HepG2 (cell line): ENCODE results near the gene PTGIS. TPM values are rescaled to one million over a fixed set of nuclear protein-coding genes. Genes with fewer than 3 reads are reported as not detected.
A peak's percentile ranks its signal among the peaks of the same experiment; 100 is the strongest.

Experiments used
- NFE2 ChIP-seq: sonication (generic); formaldehyde crosslinking; IDR thresholded peaks from 2 replicates; pipeline ENCODE4 v1.4.0; 2020; ENCODE audit warnings: missing genetic modification reagents
- SOX13 ChIP-seq, 3 experiments: fragments of 450-650 bp in 1 of 3; sonication (generic) in 1 of 3; formaldehyde crosslinking in 1 of 3; IDR thresholded peaks in 2 of 3; conservative IDR thresholded peaks in 1 of 3; 2 replicates each; pipeline versions ENCODE4 v1.5.0 to v1.6.1; 2016 to 2020; ENCODE audit warnings: antibody characterized with exemption in 1 of 3, mild to moderate bottlenecking in 1 of 3, missing compliant biosample characterization in 1 of 3, missing genetic modification reagents in 1 of 3, moderate library complexity in 1 of 3
- TBL1XR1 ChIP-seq: fragments of 150-350 bp; IDR thresholded peaks from 2 replicates; pipeline ENCODE4 v1.6.1; 2014; ENCODE audit warnings: borderline replicate concordance, low read length; ENCODE audit not compliant: partially characterized antibody
- ZMAT3 ChIP-seq: sonication (generic); formaldehyde crosslinking; conservative IDR thresholded peaks from 2 replicates; pipeline ENCODE4 v1.7.0; 2021; ENCODE audit warnings: missing genetic modification reagents
- ZNF766 ChIP-seq: sonication (generic); formaldehyde crosslinking; IDR thresholded peaks from 2 replicates; pipeline ENCODE4 v1.5.0; 2020; ENCODE audit warnings: missing genetic modification reagents, borderline replicate concordance
- ZNF776 ChIP-seq: sonication (generic); formaldehyde crosslinking; IDR thresholded peaks from 2 replicates; pipeline ENCODE4 v1.4.0; 2020; ENCODE audit warnings: mild to moderate bottlenecking, missing genetic modification reagents
- polyA plus RNA-seq, 8 experiments: library from polyadenylated mRNA; depleted of rRNA in 3 of 8; stranded (reverse) in 7 of 8; unstranded in 1 of 8; fragments of >200 nt; fragmentation: Illumina TruSeq in 4 of 8; extraction: Trizol in 4 of 8; gene quantifications; 2 replicates each; pipeline versions ENCODE4 v1.2.1 to v1.2.3, GENCODE V29; 2011 to 2016; ENCODE audit warnings: low read depth in 4 of 8, missing spikeins in 1 of 8, mixed read lengths in 1 of 8; ENCODE audit not compliant: insufficient read depth in 1 of 8
- total RNA-seq, 5 experiments: library from RNA; depleted of rRNA; stranded (reverse); fragments of >200 nt; fragmentation: Illumina TruSeq; extraction: Trizol; gene quantifications; 2 replicates each; pipeline ENCODE4 v1.2.3, GENCODE V29; 2016; ENCODE audit warnings: low read depth in 1 of 5
- TF ChIP-seq, protein P1 (sequence below): sonication (generic); formaldehyde crosslinking; conservative IDR thresholded peaks from 2 replicates; pipeline ENCODE4 v1.4.0; 2020; ENCODE audit warnings: missing genetic modification reagents
- TF ChIP-seq, protein P2 (sequence below): sonication (generic); formaldehyde crosslinking; IDR thresholded peaks from 2 replicates; pipeline ENCODE4 v1.4.0; 2020; ENCODE audit warnings: missing genetic modification reagents
- TF ChIP-seq, protein P3 (sequence below): sonication (generic); formaldehyde crosslinking; IDR thresholded peaks from 2 replicates; pipeline ENCODE4 v1.8.1; 2022; ENCODE audit warnings: mild to moderate bottlenecking, missing genetic modification reagents
- TF ChIP-seq, protein P4 (sequence below), 2 experiments: fragments of 450-650 bp in 1 of 2; sonication (generic) in 1 of 2; formaldehyde crosslinking; IDR thresholded peaks; 2 replicates each; pipeline versions ENCODE4 v1.5.0 to v1.8.0; 2020 to 2022; ENCODE audit warnings: mild to moderate bottlenecking in 1 of 2, missing genetic modification reagents in 1 of 2
- TF ChIP-seq, protein P5 (sequence below): sonication (generic); formaldehyde crosslinking; IDR thresholded peaks from 2 replicates; pipeline ENCODE4 v1.4.0; 2020; ENCODE audit warnings: missing genetic modification reagents, mild to moderate bottlenecking, borderline replicate concordance
- TF ChIP-seq, protein P6 (sequence below): IDR thresholded peaks from 2 replicates; pipeline ENCODE4 v1.6.1; 2016; ENCODE audit warnings: low read depth, control low read depth

PTGIS gene
- total and polyA plus RNA-seq, 2 of the 13 experiments (the other 11 are each of a cell fraction or from before 2014, with no cell fraction given): not detected

DNA sequence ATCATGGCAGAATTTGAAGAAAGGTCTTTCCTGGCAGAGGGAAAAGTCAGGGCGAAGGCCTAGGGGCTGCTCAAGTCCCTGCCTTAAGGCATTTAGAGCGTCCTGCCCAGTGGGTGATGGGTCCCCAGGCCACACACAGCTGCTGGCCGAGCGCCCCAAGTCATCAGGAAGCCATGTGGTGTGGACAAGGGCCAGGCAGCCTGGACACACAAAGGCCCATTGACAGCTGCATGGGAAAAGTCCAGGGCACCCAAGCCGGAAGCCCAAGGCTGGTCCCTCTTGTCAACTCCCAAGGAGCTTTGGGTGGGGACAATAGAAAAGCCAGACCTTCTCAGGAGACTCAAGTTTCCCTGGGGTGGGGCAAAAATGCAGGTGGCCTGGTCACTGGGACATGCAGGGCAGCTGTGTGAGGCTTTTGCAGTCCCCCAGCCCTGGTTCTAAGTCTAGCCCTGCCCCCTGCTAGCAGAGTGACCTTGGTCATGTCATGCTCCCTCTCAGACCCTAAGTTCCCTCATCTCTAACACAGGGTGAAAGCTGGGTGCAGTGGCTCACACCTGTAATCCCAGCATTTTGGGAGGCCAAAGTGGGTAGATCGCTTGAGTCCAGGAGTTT lies 44.3 kb upstream of the PTGIS start (continued):
- TF ChIP-seq, protein P1, sequence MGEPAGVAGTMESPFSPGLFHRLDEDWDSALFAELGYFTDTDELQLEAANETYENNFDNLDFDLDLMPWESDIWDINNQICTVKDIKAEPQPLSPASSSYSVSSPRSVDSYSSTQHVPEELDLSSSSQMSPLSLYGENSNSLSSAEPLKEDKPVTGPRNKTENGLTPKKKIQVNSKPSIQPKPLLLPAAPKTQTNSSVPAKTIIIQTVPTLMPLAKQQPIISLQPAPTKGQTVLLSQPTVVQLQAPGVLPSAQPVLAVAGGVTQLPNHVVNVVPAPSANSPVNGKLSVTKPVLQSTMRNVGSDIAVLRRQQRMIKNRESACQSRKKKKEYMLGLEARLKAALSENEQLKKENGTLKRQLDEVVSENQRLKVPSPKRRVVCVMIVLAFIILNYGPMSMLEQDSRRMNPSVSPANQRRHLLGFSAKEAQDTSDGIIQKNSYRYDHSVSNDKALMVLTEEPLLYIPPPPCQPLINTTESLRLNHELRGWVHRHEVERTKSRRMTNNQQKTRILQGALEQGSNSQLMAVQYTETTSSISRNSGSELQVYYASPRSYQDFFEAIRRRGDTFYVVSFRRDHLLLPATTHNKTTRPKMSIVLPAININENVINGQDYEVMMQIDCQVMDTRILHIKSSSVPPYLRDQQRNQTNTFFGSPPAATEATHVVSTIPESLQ: no peak
- no peak for TF ChIP-seq NFE2
- TF ChIP-seq TBL1XR1: no peak
- TF ChIP-seq SOX13 (IDR thresholded peaks at IDR 0.05): no peak
- peak in 1 of 2 experiments; percentile 59; a peak in 2 of 4 replicates for TF ChIP-seq SOX13 (CRISPR knock-in tag; conservative IDR thresholded peaks at IDR 0.05 in 1 of 2, IDR thresholded peaks at IDR 0.05 in 1 of 2)
- TF ChIP-seq ZNF766 (CRISPR knock-in tag): peak; percentile 82; the same call in 1 of the 2 replicates
- TF ChIP-seq ZNF776 (CRISPR knock-in tag): no peak
- TF ChIP-seq, protein P2, sequence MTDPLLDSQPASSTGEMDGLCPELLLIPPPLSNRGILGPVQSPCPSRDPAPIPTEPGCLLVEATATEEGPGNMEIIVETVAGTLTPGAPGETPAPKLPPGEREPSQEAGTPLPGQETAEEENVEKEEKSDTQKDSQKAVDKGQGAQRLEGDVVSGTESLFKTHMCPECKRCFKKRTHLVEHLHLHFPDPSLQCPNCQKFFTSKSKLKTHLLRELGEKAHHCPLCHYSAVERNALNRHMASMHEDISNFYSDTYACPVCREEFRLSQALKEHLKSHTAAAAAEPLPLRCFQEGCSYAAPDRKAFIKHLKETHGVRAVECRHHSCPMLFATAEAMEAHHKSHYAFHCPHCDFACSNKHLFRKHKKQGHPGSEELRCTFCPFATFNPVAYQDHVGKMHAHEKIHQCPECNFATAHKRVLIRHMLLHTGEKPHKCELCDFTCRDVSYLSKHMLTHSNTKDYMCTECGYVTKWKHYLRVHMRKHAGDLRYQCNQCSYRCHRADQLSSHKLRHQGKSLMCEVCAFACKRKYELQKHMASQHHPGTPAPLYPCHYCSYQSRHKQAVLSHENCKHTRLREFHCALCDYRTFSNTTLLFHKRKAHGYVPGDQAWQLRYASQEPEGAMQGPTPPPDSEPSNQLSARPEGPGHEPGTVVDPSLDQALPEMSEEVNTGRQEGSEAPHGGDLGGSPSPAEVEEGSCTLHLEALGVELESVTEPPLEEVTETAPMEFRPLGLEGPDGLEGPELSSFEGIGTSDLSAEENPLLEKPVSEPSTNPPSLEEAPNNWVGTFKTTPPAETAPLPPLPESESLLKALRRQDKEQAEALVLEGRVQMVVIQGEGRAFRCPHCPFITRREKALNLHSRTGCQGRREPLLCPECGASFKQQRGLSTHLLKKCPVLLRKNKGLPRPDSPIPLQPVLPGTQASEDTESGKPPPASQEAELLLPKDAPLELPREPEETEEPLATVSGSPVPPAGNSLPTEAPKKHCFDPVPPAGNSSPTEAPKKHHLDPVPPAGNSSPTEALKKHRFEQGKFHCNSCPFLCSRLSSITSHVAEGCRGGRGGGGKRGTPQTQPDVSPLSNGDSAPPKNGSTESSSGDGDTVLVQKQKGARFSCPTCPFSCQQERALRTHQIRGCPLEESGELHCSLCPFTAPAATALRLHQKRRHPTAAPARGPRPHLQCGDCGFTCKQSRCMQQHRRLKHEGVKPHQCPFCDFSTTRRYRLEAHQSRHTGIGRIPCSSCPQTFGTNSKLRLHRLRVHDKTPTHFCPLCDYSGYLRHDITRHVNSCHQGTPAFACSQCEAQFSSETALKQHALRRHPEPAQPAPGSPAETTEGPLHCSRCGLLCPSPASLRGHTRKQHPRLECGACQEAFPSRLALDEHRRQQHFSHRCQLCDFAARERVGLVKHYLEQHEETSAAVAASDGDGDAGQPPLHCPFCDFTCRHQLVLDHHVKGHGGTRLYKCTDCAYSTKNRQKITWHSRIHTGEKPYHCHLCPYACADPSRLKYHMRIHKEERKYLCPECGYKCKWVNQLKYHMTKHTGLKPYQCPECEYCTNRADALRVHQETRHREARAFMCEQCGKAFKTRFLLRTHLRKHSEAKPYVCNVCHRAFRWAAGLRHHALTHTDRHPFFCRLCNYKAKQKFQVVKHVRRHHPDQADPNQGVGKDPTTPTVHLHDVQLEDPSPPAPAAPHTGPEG (CRISPR knock-in tag): peak; percentile 41; the same call in 1 of the 2 replicates
- 0 out of 2 replicates have a peak, but pooled peaks have one; percentile 2 for TF ChIP-seq ZMAT3
- TF ChIP-seq, protein P3, sequence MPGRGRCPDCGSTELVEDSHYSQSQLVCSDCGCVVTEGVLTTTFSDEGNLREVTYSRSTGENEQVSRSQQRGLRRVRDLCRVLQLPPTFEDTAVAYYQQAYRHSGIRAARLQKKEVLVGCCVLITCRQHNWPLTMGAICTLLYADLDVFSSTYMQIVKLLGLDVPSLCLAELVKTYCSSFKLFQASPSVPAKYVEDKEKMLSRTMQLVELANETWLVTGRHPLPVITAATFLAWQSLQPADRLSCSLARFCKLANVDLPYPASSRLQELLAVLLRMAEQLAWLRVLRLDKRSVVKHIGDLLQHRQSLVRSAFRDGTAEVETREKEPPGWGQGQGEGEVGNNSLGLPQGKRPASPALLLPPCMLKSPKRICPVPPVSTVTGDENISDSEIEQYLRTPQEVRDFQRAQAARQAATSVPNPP (CRISPR knock-in tag): no peak
- TF ChIP-seq, protein P4, sequence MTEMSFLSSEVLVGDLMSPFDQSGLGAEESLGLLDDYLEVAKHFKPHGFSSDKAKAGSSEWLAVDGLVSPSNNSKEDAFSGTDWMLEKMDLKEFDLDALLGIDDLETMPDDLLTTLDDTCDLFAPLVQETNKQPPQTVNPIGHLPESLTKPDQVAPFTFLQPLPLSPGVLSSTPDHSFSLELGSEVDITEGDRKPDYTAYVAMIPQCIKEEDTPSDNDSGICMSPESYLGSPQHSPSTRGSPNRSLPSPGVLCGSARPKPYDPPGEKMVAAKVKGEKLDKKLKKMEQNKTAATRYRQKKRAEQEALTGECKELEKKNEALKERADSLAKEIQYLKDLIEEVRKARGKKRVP (CRISPR knock-in tag; IDR thresholded peaks at IDR 0.05): no peak
- TF ChIP-seq, protein P5, sequence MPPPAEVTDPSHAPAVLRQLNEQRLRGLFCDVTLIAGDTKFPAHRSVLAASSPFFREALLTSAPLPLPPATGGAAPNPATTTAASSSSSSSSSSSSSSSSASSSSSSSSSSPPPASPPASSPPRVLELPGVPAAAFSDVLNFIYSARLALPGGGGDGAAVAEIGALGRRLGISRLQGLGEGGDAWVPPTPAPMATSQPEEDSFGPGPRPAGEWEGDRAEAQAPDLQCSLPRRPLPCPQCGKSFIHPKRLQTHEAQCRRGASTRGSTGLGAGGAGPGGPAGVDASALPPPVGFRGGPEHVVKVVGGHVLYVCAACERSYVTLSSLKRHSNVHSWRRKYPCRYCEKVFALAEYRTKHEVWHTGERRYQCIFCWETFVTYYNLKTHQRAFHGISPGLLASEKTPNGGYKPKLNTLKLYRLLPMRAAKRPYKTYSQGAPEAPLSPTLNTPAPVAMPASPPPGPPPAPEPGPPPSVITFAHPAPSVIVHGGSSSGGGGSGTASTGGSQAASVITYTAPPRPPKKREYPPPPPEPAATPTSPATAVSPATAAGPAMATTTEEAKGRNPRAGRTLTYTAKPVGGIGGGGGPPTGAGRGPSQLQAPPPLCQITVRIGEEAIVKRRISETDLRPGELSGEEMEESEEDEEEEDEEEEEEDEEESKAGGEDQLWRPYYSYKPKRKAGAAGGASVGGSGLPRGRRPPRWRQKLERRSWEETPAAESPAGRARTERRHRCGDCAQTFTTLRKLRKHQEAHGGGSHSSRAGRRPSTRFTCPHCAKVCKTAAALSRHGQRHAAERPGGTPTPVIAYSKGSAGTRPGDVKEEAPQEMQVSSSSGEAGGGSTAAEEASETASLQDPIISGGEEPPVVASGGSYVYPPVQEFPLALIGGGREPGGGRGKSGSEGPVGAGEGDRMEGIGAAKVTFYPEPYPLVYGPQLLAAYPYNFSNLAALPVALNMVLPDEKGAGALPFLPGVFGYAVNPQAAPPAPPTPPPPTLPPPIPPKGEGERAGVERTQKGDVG (CRISPR knock-in tag): peak; percentile 76; the same call in 1 of the 2 replicates
- TF ChIP-seq, protein P6, sequence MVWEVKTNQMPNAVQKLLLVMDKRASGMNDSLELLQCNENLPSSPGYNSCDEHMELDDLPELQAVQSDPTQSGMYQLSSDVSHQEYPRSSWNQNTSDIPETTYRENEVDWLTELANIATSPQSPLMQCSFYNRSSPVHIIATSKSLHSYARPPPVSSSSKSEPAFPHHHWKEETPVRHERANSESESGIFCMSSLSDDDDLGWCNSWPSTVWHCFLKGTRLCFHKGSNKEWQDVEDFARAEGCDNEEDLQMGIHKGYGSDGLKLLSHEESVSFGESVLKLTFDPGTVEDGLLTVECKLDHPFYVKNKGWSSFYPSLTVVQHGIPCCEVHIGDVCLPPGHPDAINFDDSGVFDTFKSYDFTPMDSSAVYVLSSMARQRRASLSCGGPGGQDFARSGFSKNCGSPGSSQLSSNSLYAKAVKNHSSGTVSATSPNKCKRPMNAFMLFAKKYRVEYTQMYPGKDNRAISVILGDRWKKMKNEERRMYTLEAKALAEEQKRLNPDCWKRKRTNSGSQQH: no peak
